ENCODE results near the gene CSTB.

Gene CSTB

DNA sequence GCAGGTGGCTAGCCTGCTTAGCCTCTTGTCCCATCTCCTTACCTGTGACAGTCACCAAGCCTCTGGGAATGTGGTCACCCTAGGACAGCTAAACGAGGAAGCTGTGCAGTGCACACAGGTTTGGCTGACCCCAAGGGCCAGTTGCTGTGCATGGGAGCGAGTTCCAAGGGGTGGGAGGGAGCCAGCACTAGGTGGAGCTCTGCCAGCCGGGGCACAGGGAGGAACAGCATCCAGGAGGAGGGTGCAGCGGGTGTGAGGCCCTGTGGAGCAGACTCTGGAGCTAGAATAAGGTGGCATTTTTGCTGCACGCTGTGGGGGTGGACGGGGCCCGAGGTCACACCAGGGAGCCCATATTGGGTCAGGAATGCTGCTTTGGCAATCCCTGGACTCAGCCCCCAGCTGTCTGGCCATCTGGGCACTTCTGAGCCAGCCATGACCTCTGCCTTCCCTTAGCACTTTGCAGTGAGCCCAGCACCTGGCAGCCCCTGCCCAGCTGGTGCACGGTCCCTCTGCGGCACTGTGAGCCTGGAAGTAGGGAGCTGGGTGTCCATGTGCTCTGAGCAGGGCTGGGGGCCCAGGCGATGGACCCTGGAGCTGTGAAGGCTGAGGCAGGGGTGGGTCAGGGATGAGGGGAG is 48.5 kb downstream of the CSTB start:
- TF ChIP-seq, protein P1, sequence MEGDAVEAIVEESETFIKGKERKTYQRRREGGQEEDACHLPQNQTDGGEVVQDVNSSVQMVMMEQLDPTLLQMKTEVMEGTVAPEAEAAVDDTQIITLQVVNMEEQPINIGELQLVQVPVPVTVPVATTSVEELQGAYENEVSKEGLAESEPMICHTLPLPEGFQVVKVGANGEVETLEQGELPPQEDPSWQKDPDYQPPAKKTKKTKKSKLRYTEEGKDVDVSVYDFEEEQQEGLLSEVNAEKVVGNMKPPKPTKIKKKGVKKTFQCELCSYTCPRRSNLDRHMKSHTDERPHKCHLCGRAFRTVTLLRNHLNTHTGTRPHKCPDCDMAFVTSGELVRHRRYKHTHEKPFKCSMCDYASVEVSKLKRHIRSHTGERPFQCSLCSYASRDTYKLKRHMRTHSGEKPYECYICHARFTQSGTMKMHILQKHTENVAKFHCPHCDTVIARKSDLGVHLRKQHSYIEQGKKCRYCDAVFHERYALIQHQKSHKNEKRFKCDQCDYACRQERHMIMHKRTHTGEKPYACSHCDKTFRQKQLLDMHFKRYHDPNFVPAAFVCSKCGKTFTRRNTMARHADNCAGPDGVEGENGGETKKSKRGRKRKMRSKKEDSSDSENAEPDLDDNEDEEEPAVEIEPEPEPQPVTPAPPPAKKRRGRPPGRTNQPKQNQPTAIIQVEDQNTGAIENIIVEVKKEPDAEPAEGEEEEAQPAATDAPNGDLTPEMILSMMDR (IDR thresholded peaks at IDR 0.05; ENCODE audit: control insufficient read depth, extremely low read depth, insufficient read depth): 0 out of 2 replicates have a peak, but pooled peaks have one; percentile 20
- H3K4me3 ChIP-seq (ENCODE audit: low read depth, low read length): peak overlapping the region; percentile 58
- DNase-seq (ENCODE audit: low read depth): peak; percentile 63

DNA sequence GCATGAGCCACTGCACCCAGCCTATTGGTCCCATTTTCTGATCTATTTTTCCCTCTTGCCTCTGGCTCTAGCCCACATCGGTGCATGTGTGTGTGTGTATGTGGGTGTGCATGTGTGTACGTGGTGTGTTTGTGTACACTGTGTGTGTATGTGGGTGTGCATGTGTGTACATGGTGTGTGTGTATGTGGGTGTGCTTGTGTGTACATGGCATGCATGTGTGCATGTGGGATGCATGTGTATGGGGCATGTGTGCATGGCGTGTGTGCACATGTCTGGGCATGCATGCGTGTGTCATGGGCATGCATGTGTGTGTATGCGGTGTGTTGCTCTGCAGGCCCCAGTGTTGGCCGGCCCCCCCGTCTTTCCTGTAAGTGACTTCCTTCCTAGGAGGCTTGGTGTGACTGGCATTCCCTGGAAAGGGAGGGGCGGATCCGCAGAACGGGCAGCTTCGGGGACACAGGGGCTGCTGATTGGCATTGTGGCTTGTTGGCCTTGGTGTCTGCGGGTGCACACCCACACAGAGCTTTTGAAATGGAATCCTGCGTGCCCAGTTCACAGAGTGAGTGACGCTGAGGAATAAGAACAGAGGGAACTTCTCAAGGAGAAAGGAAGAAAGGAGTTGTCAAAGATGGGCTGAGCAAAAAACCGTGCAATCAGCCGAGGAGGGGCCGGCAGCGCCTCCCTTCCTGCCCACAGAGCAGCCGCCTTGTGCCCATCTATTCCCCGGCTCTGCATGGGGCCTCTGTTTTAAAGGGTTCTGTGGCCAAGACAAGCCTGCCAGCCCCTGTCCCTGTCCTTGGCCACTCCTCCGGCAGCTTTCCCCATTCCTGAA is 49.2 kb downstream of the CSTB start:
- TF ChIP-seq, protein P1 (IDR thresholded peaks at IDR 0.05; ENCODE audit: control insufficient read depth, extremely low read depth, insufficient read depth): no peak
- H3K4me3 ChIP-seq (ENCODE audit: low read depth, low read length): peak overlapping the region; percentile 21; the same call in 1 of the 2 replicates

More for the DNA sequence above, 49.2 kb downstream of the CSTB start:
- DNase-seq (ENCODE audit: low read depth): no peak
